Measurements from ENCODE around the gene C6orf52.
"Not testable (repeated sequence)": the region's sequence is repeated elsewhere in the genome, so short reads cannot be mapped to it uniquely, and the experiment has no call there.

Gene C6orf52
- 0.24 to 0.28 reads per million in 2 donors for total RNA-seq

DNA sequence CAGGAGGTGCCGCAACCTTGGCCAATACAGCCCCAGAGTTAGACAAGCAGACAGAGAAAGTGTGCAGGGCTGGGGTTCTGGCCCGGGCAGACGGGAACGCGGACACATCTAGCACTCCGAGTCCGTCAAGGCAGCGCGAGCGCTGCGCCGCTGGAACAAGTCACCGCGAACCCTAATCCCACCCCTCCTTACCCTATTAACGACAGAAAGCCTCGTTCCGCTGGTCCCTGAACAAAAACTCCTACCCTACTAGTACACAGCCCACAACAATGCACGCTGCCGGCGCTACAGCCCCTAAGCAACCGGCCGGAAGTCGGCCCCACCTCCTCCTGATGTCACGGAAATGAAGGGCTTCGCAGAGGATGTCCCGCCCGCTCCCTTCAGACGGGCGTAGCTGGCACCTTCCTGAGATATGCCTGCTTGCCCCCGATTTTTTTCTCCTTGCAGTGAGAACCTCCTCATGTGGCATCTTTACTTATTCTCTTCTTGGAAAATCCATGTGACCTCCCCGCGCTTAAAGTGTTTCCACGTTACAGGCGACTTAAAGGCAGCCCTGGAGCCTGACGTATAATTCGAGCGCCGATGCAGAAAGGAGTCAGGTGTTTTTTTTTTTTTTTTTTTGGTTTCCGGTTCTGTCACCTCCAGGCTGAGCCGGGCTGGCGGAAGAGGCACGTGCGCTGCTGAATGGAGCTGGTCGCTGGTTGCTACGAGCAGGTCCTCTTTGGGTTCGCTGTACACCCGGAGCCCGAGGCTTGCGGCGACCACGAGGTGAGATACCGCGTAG is at the start of gene C6orf52, which contains the start of gene PAK1IP1:
TSS of gene C6orf52 (minus strand) at position 315 of the 784 bp plus-strand sequence. CDS start 7,066 bp downstream, outside the sequence.
TSS of gene PAK1IP1 (plus strand) at position 671 of the 784 bp plus-strand sequence. CDS start at position 685, 14 bp downstream.
- peak; percentile 85 for DNase-seq

DNA sequence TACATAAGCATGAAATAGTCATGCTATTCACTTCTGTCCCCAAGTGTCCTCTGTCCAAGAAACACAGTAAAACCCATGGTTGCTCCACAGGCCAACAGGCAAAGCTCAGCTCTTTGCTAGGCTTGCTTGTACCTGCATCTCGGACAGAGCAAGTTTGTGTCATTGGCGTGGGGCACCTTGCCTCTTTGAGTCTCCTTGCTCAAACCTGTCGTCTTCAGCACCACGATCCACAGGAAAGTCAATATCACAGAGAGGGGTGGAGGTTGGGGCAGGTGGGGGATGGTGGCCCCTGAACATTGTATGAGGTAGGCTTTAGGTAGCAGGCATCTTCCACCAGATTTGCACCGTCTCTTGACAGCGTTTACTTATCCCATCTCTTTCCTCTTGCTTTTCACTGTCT is 49.1 kb upstream of the C6orf52 start:
- DNase-seq, result no peak

DNA sequence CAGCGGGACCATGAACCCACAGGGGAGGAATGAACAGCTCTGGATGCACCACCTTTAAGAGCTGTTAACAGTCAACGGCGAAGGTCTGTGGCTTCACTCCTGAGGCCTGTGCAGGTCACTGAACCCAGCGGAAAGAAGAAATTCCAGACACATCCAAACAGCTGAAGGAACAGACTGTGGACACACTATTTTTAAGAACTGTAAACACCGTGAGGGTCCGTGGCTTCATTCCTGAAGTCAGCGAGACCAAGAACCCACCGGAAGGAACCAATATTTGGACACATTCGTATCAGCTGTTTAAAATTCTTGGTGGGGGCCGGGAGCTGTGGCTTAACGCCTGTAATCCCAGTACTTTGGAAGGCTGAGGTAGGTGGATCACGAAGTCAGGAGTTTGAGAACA is 47.8 kb upstream of the C6orf52 start:
- no peak for DNase-seq

DNA sequence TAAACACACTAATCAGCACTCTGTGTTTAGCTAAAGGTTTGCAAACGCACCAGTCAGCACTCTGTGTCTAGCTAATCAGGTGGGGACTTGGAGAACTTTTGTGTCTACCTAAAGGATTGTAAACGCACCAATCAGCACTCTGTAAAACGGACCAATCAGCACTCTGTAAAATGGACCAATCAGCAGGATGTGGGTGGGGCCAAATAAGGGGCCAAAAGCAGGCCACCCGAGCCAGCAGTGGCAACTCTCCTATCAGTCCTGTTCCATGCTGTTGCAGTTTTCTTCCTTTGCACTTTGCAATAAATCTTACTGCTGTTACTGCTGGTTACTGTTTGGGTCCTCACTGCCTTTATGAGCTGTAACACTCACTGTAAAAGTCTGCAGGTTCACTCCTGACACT is 47.2 kb upstream of the C6orf52 start:
- DNase-seq, result not testable (repeated sequence)

DNA sequence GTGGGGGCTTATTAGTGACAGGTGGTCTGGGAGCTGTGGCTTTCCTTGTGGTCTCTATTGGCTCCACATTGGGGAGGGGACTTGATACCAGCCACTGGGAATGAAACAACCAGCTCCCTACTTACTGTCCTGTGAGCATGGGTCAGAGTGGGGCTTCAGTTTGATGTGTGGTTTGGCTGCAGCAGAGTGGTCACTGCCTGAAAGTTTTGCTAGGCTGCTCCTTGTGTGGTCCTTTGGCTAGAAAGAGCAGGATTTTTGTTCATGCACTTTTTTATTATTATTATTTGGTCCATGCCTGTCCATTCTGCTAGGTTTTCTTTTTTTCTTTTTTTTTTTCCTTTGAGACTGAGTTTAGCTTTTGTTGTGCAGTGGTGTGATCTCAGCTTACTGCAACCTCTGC is 45.6 kb upstream of the C6orf52 start:
- no peak for DNase-seq

DNA sequence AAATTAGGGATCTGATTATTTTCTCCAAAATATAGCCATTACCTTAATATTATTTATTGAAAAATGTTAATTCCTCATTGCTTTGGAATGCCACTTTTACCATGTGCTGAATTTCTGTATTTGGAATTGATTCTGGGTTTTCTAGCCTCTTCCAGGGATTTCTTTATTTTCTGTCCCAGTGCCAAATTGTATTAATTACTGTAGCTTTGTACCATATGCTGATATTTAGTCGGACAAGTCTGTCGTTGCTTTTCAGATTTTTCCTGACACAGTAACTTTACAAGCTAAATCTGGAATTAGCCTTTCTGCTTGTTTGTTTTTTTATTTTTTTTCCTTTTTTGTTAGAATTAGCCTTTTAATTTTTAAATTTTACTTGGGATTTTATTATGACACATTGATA is 42.3 kb upstream of the C6orf52 start:
- no peak for DNase-seq

DNA sequence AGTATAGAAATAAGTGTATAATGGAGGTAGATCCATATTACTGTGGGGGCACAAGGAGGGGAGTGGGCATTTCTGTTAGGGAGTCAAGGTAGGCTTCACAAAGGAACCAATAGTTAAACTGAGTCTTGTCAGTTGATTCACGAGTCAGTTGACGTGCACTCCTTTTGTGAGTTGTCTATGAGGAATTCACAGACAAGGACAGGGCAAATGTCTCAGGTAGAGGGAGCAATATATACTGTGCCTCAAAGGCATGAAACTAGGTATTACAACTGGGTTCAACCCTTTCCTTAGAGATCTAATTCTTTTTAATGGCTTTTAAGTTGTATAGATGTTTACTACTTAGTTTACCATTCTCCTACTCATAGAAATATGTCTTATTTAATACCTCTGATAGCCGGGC is 39.4 kb upstream of the C6orf52 start:
- DNase-seq, result no peak

DNA sequence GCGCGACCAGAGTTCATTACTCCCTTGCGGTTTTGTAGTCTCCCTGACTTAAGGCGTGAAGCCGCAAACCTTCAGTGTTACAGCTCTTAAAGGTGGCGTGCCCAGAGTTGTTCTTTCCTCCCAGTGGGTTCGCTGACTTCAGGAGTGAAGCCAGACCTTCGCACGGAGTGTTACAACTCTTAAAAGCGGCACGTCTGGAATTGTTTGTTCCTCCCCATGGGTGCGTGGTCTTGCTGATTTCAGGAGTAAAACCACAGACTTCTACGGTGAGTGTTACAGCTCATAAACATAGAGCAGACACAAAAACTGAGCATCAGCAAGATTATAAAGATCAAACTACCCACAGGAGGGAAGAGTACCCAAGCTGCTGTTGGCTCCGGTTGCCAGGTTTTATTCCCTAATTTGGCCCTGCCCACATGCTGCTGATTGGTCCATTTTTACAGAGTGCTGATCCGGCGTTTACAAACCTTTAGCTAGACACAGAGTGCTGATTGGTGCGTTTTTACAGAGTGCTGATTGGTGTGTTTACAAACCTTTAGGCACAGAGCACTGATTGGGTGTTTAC is 38.8 kb upstream of the C6orf52 start:
- DNase-seq, result no peak

DNA sequence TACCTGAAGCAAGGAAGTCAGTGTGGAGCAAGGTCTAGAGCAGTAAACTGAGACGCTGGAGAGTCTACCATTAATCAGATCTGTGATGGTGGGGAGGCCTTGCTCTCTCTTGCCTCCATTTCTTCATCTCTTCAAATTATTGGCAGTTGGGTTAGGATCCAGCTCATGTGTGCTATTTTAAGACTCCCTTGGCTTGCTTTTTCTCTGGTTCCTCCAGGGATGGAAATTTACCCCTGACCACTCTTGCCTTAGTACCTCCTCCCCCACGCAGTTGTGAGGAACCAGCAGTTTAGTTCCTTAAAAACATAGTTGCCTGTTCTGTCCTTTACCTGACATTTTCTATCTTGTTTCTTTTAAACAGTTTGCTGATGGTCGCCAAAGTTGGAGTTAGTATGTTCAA is 35.8 kb upstream of the C6orf52 start:
- DNase-seq, result no peak

DNA sequence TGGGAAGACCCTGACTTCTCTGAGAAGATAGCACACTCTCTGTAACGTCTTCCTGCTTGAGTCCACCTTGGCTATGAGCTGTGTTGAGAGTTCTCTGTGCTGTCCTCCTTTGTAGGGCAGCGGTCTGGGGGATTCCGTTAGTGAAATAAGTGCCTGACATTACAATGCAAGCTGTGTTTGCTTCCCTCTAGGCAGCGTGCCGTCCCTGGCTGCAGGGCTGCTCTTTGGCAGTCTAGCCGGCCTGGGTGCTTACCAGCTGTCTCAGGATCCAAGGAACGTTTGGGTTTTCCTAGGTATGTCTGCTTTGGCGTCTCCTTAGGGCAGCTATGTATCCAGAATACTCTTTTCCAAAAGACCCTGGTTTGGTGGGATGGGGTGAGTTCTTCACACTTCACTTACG is 31.3 kb upstream of the C6orf52 start:
- DNase-seq, result no peak

DNA sequence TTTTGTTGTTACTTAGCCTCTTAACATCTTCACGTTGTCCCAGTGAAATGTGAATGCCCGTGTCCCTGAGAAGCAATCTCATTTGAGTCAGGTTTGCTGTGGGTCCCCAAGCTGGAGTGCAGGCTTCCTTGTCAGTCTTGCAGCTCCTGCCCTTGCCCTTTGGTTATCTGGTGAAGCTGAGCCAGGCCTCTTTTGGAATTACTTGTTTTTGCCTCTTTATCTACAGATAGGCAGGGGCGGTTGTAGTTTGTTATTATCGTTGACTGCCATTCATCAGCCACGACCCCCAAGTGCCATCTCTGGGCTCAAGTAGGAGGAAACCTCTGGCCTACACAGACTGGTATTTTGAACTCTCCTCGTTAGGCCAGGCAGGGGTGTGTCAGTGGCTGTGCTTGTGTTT is 30.6 kb upstream of the C6orf52 start:
- no peak for DNase-seq

DNA sequence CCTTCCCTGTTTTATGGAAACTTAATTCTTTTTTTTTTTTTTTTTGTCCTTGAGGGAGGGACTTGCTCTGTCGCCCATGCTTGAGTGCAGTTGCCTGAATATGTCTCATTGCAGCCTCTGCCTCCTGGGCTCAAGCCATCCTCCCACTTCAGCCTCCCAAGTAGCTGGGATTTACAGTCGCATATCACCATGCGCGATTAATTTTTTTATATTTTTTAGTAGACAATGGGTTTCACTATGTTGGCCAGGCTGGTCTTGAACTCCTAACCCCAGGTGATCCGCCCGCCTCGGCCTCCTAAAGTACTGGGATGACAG is 29.1 kb upstream of the C6orf52 start:
- no peak for DNase-seq

DNA sequence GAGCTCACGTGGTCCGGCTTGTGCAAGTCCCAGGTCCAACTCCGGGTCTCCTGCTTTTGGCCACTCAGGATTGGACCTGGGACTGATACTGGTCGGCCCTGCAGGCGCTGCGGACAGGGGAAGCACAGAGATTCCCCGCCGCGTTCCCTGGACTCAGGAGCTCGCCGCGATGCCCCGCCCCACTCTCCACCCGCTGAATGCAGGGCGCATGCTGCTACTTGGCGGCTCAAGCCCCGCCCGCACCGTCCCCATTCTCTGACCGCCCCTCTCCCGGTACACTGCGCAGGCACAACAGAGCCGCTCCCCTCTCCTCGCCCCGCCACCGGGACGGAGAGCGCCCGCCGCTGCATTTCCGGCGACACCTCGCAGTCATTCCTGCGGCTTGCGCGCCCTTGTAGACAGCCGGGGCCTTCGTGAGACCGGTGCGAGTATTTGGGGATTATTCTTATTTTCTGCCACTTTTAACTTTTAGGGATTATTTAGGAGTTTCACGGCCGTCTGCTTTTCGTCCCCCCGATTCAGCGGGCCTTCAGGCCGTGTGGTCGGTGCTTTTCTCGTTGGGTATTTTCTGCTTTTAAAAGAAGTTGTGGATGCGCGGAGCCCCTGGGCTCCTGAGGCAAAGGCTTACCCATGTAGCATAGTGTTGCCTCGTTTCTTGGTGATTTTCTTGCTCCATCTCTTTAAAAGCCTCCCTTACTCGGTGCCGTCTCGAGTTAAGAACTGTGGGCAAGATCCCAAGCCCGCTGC is 28.6 kb upstream of the C6orf52 start, which contains the start of gene TMEM14C:
TSS of gene TMEM14C (plus strand) at position 251 of the 747 bp plus-strand sequence. CDS start 1,544 bp downstream, outside the sequence.
- DNase-seq, result peak; percentile 69

DNA sequence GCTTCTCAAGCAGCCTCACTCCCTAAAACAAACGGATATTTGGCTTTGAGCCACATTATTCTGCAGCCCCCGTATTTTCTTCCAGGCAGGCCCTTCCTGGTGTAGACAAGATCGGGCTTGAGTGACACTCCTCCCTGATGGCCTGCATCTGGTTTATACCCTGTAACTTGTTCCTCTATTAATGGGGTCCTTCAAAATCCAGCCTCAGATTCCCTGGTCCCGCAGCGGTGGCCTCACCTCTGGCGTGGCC is 28.1 kb upstream of the C6orf52 start:
- DNase-seq, result no peak

DNA sequence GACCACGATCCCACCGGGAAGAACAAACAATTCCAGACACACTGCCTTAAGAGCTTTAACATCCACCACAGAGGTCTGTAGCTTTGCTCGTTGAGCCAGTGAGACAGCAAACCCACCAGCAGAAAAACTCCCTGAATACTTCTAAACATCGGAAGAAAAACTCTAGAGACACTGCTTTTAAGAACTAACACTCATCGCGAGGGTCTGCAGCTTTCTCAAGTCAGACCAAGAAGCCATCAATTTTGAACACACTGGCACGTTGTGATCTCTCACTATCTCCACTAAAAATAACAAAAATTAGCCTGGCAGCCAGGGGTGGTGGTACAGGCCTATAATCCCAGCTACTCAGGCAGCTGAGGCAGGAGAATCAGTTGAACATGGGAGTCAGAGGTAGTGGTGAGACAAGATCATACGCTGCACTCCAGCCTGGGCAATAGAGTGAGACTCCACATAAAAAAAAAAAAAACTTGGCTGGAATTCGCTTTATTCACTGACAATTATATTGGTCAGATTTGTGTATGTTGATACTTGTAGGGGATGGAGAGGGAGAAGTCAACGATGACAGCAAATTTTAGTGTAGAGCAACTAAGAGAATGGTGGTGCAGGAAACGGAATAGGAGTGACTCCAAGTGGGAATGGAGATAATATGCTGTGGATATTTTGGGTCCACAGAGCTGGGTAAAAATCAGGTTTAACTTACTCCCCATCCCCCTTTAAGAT is 27.6 kb upstream of the C6orf52 start:
- DNase-seq, result no peak

DNA sequence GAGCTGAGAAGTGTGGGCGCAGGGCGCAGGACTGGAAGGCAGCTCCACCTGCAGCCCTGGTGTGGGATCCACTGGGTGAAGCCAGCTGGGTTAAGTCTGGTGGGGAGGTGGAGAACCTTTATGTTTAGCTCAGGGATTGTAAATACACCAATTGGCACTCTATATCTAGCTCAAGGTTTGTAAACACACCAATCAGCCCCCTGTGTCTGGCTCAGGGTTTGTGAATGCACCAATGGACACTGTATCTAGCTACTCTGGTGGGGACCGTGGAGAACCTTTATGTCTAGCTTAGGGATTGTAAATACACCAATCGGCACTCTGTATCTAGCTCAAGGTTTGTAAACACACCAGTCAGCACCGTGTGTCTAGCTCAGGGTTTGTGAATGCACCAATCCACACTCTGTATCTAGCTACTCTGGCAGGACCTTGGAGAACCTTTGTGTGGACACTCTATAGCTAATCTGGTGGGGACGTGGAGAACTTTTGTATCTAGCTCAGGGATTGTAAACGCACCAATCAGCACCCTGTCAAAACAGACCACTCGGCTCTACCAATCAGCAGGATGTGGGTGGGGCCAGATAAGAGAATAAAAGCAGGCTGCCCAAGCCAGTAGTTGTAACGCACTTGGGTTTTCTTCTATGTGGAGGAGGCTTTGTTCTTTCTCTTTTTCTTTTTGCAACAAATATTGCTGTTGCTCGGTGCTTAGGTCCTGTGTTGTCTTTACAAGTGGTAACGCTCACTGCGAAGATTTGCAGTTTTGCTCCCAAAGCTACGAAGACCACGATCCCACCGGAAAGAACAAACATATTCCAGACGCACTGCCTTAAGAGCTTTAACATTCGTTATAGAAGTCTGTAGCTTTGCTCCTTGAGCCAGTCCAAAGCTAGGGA is 26.8 kb upstream of the C6orf52 start:
- not testable (repeated sequence) for DNase-seq

DNA sequence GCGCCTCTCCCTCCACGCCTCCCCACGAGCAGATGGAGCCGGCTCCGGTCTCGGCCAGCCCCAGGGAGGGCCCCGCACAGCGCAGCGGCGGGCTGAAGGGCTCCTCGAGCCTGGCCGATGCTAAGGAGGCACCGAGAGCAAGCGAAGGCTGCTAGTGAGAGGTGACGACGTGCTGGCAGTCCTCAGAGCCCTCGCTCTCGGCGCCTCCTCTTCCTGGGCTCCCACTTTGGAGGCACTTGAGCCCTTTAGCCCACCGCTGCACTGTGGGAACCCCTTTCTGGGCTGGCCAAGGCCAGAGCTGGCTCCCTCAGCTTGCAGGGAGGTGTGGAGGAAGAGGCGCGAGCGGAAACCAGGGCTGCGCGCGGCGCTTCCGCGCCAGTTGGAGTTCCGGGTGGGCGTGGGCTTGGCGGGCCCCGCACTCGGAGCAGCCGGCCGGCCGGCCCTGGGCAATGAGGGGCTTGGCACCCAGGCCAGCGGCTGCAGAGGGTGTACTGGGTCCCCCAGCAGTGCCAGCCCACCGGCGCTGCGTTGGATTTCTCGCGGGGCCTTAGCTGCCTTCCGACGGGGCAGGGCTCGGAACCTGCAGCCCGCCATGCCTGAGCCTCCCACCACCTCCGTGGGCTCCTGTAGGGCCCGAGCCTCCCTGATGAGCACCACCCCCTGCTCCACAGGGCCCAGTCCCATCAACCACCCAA is 26.0 kb upstream of the C6orf52 start:
- peak; percentile 46 for DNase-seq

DNA sequence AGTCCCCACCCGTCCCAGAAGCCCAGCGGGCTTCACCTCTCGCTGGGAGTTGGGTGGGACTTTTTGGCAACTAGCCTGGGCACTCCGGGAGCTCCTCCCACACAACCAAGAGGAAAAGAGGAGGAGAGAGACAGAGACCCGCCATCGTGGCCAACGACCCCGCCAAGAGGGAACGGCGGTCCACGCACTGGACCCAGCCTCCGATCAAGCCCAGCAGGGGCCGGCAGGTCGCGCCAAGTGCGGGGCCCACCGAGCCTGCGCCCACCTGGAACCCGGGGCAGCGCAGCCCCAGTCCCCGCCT is 25.5 kb upstream of the C6orf52 start:
- DNase-seq, result no peak

DNA sequence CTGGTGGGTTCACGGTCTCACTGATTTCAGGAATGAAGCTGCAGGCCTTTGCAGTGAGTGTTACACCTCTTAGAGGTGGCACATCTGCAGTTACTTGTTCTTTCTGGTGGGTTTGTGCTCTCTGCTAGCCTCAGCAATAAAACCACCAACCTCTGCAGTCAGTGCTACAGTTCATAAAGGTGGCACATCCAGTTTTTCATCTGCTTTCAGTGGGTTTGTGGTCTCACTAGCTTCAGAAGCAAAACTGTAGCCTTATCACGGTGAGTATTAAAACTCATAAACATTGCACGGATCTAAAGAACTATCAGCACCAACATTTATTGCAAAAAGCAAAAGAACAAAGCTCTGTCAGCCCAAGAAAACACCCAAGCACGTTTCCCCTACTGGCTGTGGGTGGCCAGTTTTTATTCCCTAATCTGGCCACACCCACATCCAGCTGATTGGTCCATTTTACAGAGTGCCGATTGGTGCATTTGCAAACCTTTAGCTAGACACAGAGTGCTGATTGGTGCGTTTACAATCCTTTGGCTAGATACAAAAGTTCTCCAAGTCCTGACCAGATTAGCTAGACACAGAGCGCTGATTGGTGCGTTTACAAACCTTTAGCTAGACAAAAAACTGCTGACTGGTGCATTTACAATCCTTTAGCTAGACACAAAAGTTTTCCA is 25.0 kb upstream of the C6orf52 start:
- DNase-seq, result no peak

DNA sequence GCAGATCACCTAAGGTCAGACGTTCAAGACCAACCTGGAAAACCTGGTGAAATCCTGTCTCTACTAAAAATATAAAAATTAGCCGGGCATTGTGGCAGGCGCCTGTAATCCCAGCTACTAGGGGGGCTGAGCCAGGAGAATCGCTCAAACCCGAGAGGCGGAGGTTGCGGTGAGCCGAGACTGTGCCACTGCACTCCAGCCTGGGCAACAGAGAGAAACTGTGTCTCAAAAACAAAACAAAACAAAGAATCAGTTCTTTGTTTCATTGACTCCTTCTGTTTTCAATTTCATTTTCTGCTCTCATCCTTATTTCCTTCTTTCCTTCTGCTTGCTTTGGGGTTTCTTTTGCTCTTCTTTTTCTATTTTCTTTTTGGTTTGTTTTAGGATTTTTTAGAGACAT is 19.5 kb upstream of the C6orf52 start:
- DNase-seq, result no peak

DNA sequence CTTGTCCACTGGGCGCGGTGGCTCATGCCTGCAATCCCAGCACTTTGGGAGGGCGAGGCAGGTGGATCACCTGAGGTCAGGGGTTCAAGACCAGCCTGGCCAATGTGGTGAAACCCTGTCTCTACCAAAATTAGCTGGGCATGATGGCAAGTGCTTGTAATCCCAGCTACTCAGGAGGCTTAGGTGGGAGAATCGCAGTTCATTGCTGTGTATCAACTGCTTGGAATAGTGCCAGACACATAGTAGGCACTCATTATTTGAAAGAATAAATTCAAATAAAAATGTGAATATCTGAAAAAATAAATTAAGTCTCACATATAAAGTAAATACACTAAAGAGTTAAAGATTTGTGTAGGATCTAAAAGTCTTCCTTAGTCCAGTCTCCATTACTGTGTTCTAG is 2.2 kb upstream of the C6orf52 start:
- no peak for DNase-seq

Measured in T-helper 9 cell (primary cell).